Natural killer cell (primary cell): ENCODE results near the gene PTPRJ. TPM values are rescaled to one million over a fixed set of nuclear protein-coding genes. Genes with fewer than 3 reads are reported as not detected.

Experiments used
- ATAC-seq, 3 donors: fragments of 150-1000 bp in 2 of 3; fragments of 200-7000 bp in 1 of 3; cut with Tn5 transposase; 1 replicate in 1 of 3; 2 replicates in 2 of 3; pipeline ENCODE4 v1.10.0; 2021; ENCODE audit warnings: mild to moderate bottlenecking in 2 of 3, moderate library complexity in 2 of 3
- DNase-seq, 2 donors: peaks; one replicate each; pipeline versions ENCODE4 v3.0.0 to v3.0.0-alpha.2; 2013 to 2021; ENCODE audit warnings: mixed read lengths in 1 of 2
- H3K27ac ChIP-seq: one replicate; pipeline ENCODE4 v1.5.1; 2013; ENCODE audit warnings: mild to moderate bottlenecking, low read length
- H3K27me3 ChIP-seq: one replicate; pipeline ENCODE4 v1.6.1; 2013; ENCODE audit warnings: low read length; ENCODE audit not compliant: control insufficient read depth, insufficient read depth
- H3K36me3 ChIP-seq: one replicate; pipeline ENCODE4 v1.6.1; 2013; ENCODE audit warnings: low read length; ENCODE audit not compliant: control insufficient read depth, insufficient read depth
- H3K4me1 ChIP-seq: one replicate; pipeline ENCODE4 v1.6.1; 2013; ENCODE audit warnings: low read length; ENCODE audit not compliant: control insufficient read depth, insufficient read depth
- H3K4me3 ChIP-seq: one replicate; pipeline ENCODE4 v1.5.1; 2013; ENCODE audit warnings: low read length
- H3K9me3 ChIP-seq: one replicate; pipeline ENCODE4 v1.6.1; 2013; ENCODE audit warnings: low read length; ENCODE audit not compliant: control insufficient read depth, insufficient read depth
- H3K27ac Mint-ChIP-seq, 2 donors: one replicate each; pipeline ENCODE4 v1.8.0; 2022; ENCODE audit warnings: mild to moderate bottlenecking in 2 of 2, mixed read lengths in 2 of 2, moderate library complexity in 1 of 2
- H3K27me3 Mint-ChIP-seq, 2 donors: one replicate each; pipeline ENCODE4 v1.8.0; 2022; ENCODE audit warnings: low read depth in 2 of 2, mixed read lengths in 2 of 2
- H3K36me3 Mint-ChIP-seq: one replicate; pipeline ENCODE4 v1.8.0; 2022; ENCODE audit warnings: mixed read lengths
- H3K4me1 Mint-ChIP-seq, 2 donors: one replicate each; pipeline ENCODE4 v1.8.0; 2022; ENCODE audit warnings: mixed read lengths in 2 of 2
- H3K4me3 Mint-ChIP-seq: one replicate; pipeline ENCODE4 v1.8.0; 2022; ENCODE audit warnings: mild to moderate bottlenecking, moderate library complexity, mixed read lengths
- H3K9me3 Mint-ChIP-seq, 2 donors: one replicate each; pipeline ENCODE4 v1.8.0; 2022; ENCODE audit warnings: mixed read lengths in 2 of 2
- WGBS: methylation state at CpG from one replicate; pipeline ENCODE4 v1.1.7; 2013; ENCODE audit warnings: missing lambda C conversion rate; ENCODE audit not compliant: insufficient coverage; 5-methylcytosine and 5-hydroxymethylcytosine counted together
- intact Hi-C: fragments of 100-400 bp; cut with micrococcal nuclease; formaldehyde crosslinking; loops from one replicate; pipeline ENCODE4 v1.14.2; 2022
- total RNA-seq, 4 donors: library from RNA; stranded (reverse); fragments of 120-200 nt in 1 of 4; gene quantifications; one replicate each; pipeline versions ENCODE4 v1.2.3 to v1.2.4, GENCODE V29; 2013 to 2022
- TF ChIP-seq, protein P1 (sequence below): fragments of 200-600 bp; IDR thresholded peaks from one replicate; pipeline ENCODE4 v1.8.0; 2022; ENCODE audit warnings: antibody characterized with exemption

PTPRJ gene
- total RNA-seq, 3 donors from 2014 or later (not counting 1 experiment from before 2014, with no cell fraction given): 110 to 127 (median 111) TPM

DNA sequence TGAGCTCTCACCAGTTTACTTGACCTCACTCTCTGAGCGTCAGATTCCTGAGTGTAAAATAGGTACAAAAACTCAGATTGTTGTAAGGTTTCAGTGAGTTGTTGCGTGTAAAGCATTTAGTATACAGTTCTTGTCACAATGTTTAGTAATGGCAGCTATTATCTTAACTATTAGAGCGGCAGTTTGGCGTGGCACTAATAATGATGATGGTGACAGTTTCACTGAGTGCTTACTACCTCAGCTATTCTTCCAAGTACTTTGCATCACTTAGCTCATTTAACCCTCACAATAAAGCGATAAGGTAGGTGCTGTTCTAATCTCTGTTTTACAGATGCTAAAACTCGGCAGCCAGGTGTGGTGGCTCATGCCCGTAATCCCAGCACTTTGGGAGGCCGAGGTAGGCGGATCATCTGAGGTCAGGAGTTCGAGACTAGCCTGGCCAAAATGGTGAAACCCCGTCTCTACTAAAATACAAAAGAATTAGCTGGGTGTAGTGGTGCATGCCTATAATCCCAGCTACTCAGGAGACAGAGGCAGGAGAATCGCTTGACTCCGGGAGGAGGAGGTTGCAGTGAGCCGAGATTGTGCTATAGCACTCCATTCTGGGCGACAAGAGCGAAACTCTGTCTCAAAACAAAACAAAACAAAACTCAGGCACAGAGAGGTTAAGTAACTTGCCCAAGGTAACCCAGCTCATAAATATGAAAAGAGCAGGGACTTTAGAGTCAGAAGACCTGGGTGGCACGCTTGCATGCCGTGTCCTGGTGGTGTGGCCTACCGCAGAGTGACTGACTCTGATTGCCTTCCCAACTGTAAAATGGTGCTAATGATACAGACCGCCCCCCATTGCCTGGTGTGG is 76.2 kb downstream of the PTPRJ start:
- Mint-ChIP-seq H3K36me3 (no peaks in the 10 kb centered on the region), H3K4me3 (peak overlapping the region; percentile 80), H3K4me1 (peaks cover 87 to 88% of the 10 kb centered on the region in 2 donors), H3K27ac (peak overlapping the region; percentile 89 to 90), H3K9me3 (no peaks in the 10 kb centered on the region), H3K27me3 (no peaks in the 10 kb centered on the region)
- Histone ChIP-seq H3K4me3 (no peak overlapping the region), H3K27ac (peak overlapping the region; percentile 51), H3K9me3 (no peaks in the 10 kb centered on the region), H3K27me3 (no peaks in the 10 kb centered on the region), H3K36me3 (no peaks in the 10 kb centered on the region), H3K4me1 (peaks cover 74% of the 10 kb centered on the region)
- 89% methylated on average over 20 of the region's 20 CpGs for WGBS
- ATAC-seq (no peak), DNase-seq (no peak)
- TF ChIP-seq, protein P1, sequence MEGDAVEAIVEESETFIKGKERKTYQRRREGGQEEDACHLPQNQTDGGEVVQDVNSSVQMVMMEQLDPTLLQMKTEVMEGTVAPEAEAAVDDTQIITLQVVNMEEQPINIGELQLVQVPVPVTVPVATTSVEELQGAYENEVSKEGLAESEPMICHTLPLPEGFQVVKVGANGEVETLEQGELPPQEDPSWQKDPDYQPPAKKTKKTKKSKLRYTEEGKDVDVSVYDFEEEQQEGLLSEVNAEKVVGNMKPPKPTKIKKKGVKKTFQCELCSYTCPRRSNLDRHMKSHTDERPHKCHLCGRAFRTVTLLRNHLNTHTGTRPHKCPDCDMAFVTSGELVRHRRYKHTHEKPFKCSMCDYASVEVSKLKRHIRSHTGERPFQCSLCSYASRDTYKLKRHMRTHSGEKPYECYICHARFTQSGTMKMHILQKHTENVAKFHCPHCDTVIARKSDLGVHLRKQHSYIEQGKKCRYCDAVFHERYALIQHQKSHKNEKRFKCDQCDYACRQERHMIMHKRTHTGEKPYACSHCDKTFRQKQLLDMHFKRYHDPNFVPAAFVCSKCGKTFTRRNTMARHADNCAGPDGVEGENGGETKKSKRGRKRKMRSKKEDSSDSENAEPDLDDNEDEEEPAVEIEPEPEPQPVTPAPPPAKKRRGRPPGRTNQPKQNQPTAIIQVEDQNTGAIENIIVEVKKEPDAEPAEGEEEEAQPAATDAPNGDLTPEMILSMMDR: no peak
- intact Hi-C loops: loop anchor here (5.0 kb wide), 1 partner anchor 74 kb away; the partner anchor contains the start of gene PTPRJ

DNA sequence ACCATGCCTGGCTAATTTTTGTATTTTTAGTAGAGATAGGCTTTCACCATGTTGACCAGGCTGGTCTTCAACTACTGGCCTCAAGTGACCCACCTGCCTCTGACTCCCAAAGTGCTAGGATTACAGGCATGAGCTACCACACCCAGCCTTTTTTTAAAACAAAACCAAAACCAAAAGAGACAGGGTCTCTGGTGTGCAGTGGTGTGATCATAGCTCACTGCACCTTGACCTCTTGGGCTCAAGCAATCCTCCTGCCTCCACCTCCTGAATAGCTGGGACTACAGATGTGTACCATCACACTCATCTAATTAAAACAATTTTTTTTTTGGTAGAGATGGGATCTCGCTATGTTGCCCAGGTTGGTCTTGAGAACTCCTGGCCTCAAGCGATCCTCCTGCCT is 77.7 kb downstream of the PTPRJ start:
- Histone ChIP-seq H3K27me3 (no peaks in the 10 kb centered on the region), H3K4me3 (no peak overlapping the region), H3K9me3 (no peaks in the 10 kb centered on the region), H3K27ac (peak overlapping the region; percentile 25), H3K36me3 (no peaks in the 10 kb centered on the region), H3K4me1 (peaks cover 64% of the 10 kb centered on the region)
- TF ChIP-seq, protein P1: no peak
- Mint-ChIP-seq H3K36me3 (no peaks in the 10 kb centered on the region), H3K27me3 (no peaks in the 10 kb centered on the region), H3K4me1 (peaks cover 78 to 83% of the 10 kb centered on the region in 2 donors), H3K27ac (peak overlapping the region; percentile 89 to 90), H3K9me3 (no peaks in the 10 kb centered on the region), H3K4me3 (peak overlapping the region; percentile 80)
- 96% methylated on average over 2 of the region's 2 CpGs for WGBS
- peak in 2 of 3 donors; percentile 36 to 50 for ATAC-seq
- DNase-seq: no peak
- intact Hi-C loops: loop anchor here (5.0 kb wide), 1 partner anchor 76 kb away; the partner anchor contains the start of gene PTPRJ

DNA sequence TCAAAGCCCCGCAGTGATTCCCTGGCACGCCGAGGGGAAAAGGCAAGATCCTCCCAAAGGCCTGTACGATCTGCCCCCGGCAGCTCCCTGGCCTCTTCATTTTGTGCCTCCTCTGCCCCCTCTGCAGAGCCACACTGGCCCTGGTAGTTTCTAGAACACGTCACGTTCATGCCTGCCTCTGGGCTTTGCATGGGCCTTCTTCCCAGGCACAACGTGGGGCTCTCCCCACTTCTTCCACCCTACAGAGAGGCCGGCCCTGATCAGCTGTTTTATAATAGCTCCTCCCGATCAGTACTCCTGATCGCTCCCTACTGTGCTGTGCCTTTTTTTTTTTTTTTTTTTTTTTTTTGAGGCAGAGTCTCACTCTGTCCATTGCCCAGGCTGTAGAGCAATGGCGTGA is 78.4 kb downstream of the PTPRJ start:
- ATAC-seq (no peak), DNase-seq (no peak)
- TF ChIP-seq, protein P1: no peak
- intact Hi-C loops: loop anchor here (5.0 kb wide), 1 partner anchor 76 kb away; the partner anchor contains the start of gene PTPRJ
- Histone ChIP-seq H3K4me1 (peaks cover 62% of the 10 kb centered on the region), H3K36me3 (no peaks in the 10 kb centered on the region), H3K4me3 (no peak overlapping the region), H3K27me3 (no peaks in the 10 kb centered on the region), H3K27ac (no peak overlapping the region), H3K9me3 (no peaks in the 10 kb centered on the region)
- peak overlapping the region; percentile 80 for H3K4me3 Mint-ChIP-seq
- H3K27me3 Mint-ChIP-seq: no peaks in the 10 kb centered on the region
- WGBS: 97% methylated on average over 12 of the region's 12 CpGs
- H3K9me3 Mint-ChIP-seq: no peaks in the 10 kb centered on the region
- H3K27ac Mint-ChIP-seq: peak overlapping the region; percentile 89 to 90
- H3K36me3 Mint-ChIP-seq: no peaks in the 10 kb centered on the region
- peaks cover 82 to 90% of the 10 kb centered on the region in 2 donors for H3K4me1 Mint-ChIP-seq
